ENCODE data around the gene UCKL1. TPM values are rescaled to one million over a fixed set of nuclear protein-coding genes. Genes with fewer than 3 reads are reported as not detected.
A peak's percentile ranks its signal among the peaks of the same experiment; 100 is the strongest.

Gene UCKL1
- total RNA-seq, 1 donor from 2014 or later: 50.1 TPM

GRCh38 chr20:63897978-63898561 is 58.1 kb downstream of the UCKL1 start:
- Histone ChIP-seq H3K4me3 (no peak overlapping the region), H3K36me3 (no peaks in the 10 kb centered on the region), H3K27ac (no peak overlapping the region), H3K27me3 (no peaks in the 10 kb centered on the region), H3K9me3 (no peaks in the 10 kb centered on the region), H3K4me1 (peaks cover 48% of the 10 kb centered on the region)
- no peak for DNase-seq (ENCODE audit: extremely low spot score in 2 of 2)
- intact Hi-C loops (cut with DNase I): no loop called here
- TF ChIP-seq POLR2A (IDR thresholded peaks at IDR 0.05): no peak
- no peak for TF ChIP-seq CTCF (IDR thresholded peaks at IDR 0.05)
- TF ChIP-seq POLR2AphosphoS5 (IDR thresholded peaks at IDR 0.05; ENCODE audit: insufficient read depth in 1 of 2, low read depth in 1 of 2): no peak

GRCh38 chr20:63896264-63897105 is 59.7 kb downstream of the UCKL1 start:
- Histone ChIP-seq H3K36me3 (peaks cover 0 to 4% of the 10 kb centered on the region in 2 donors), H3K4me3 (peak overlapping the region; percentile 57 to 66), H3K9me3 (no peaks in the 10 kb centered on the region), H3K27ac (peak overlapping the region; percentile 60), H3K4me1 (peaks cover 41% of the 10 kb centered on the region), H3K27me3 (no peaks in the 10 kb centered on the region)
- no peak for TF ChIP-seq POLR2AphosphoS5 (IDR thresholded peaks at IDR 0.05; ENCODE audit: insufficient read depth in 1 of 2, low read depth in 1 of 2)
- no peak for TF ChIP-seq CTCF (IDR thresholded peaks at IDR 0.05)
- intact Hi-C loops (cut with DNase I): no loop called here
- DNase-seq (ENCODE audit: extremely low spot score in 2 of 2): no peak

DNA sequence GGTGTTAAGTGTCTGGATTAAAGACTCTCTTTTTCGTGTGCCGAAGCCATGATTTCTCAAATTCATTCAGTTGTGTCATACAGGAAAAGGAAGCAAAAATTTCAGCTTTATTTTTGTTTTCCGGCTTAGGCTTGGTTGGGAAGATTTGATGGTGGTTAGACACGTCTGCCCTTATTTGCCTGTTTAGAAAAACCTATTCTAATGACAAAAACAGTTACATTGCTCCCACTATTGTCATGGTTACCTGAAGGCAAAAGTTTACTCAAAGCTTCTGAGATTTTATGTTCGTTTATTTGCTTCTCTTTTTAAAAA is 60.3 kb downstream of the UCKL1 start:
- Histone ChIP-seq H3K9me3 (no peaks in the 10 kb centered on the region), H3K4me1 (peaks cover 37% of the 10 kb centered on the region), H3K36me3 (peaks cover 0 to 8% of the 10 kb centered on the region in 2 donors), H3K27ac (peak overlapping the region; percentile 60), H3K4me3 (peak overlapping the region; percentile 57 to 66), H3K27me3 (no peaks in the 10 kb centered on the region)
- no peak for DNase-seq (ENCODE audit: extremely low spot score in 2 of 2)
- intact Hi-C loops (cut with DNase I): no loop called here
- TF ChIP-seq POLR2A (IDR thresholded peaks at IDR 0.05) (no peak), CTCF (IDR thresholded peaks at IDR 0.05) (no peak), POLR2AphosphoS5 (IDR thresholded peaks at IDR 0.05; ENCODE audit: insufficient read depth in 1 of 2, low read depth in 1 of 2) (no peak)

DNA sequence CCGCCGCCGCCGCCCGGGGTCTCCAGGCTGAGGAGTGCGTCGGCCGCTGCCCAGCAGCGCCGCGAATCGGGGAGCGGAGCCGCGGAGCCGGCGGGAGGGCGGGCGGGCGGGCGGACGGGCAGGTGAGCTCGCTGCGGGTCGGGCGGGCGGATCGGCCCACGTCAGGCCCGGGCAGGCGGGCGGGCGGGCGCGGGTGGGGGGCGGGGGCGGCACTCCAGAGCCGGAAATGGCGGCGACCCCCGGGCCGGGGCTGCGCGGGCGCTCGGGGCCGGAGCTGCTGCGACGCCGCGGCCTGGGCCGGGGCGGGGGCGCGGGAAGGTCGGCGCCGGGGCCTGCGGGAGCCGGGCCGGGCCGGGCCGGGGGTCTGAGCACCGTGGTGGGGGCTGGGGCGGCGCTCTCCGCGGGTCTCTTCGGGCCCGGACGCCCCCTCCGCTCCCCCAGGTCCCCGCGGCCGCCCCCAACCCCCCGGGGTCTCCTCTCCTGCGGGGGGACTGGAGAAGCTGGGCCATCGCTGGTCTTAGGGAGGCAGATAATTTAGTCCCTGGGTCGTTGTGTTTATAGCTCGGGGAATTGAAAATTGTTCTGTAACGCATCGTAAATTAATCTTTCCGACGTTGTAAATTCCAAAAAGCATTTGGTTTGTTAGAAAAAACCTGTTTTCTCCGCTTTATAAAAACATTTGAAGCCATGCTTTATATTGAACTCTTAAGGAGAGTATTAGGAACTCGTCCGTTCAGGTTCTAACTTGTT is 60.8 kb downstream of the UCKL1 start:
- peak overlapping the region; percentile 57 to 66 for H3K4me3 ChIP-seq

More for the DNA sequence above, 60.8 kb downstream of the UCKL1 start:
- H3K27me3 ChIP-seq: no peaks in the 10 kb centered on the region
- TF ChIP-seq POLR2AphosphoS5 (IDR thresholded peaks at IDR 0.05; ENCODE audit: insufficient read depth in 1 of 2, low read depth in 1 of 2): no peak
- TF ChIP-seq POLR2A (IDR thresholded peaks at IDR 0.05): no peak
- TF ChIP-seq CTCF (IDR thresholded peaks at IDR 0.05): no peak
- intact Hi-C loops (cut with DNase I): no loop called here
- H3K4me1 ChIP-seq: peaks cover 38% of the 10 kb centered on the region
- no peaks in the 10 kb centered on the region for H3K9me3 ChIP-seq
- peaks cover 0 to 8% of the 10 kb centered on the region in 2 donors for H3K36me3 ChIP-seq
- DNase-seq (ENCODE audit: extremely low spot score in 2 of 2): no peak
- peak overlapping the region; percentile 61 for H3K27ac ChIP-seq
